NOMO-1 (cell line): ENCODE results near the gene EFHC1.

Experiments used
- DNase-seq, 2 experiments: peaks; one replicate each; lab custom pipeline; 2025; ENCODE audit not compliant: unreplicated experiment in 2 of 2; lab: John Stamatoyannopoulos, UW

Gene EFHC1

GRCh38 chr6:52499681-52500236, 79.6 kb downstream of the EFHC1 start:
- DNase-seq = no peak

- DNase-seq = no peak
Observed at GRCh38 chr6:52500238-52501129, 80.3 kb downstream of the EFHC1 start.

GRCh38 chr6:52502306-52503029, 82.3 kb downstream of the EFHC1 start:
- DNase-seq = no peak

- DNase-seq = no peak
Observed at GRCh38 chr6:52503323-52503747, 83.2 kb downstream of the EFHC1 start.

- DNase-seq = no peak
Observed at GRCh38 chr6:52503851-52504781, 84.0 kb downstream of the EFHC1 start.

- DNase-seq = no peak
Observed at GRCh38 chr6:52504782-52505136, 84.6 kb downstream of the EFHC1 start.

- DNase-seq = no peak
Observed at GRCh38 chr6:52505726-52506409, 85.7 kb downstream of the EFHC1 start.

GRCh38 chr6:52506476-52506875, 86.3 kb downstream of the EFHC1 start:
- no peak for DNase-seq

- no peak for DNase-seq
Observed at GRCh38 chr6:52507557-52508260, 87.6 kb downstream of the EFHC1 start.

GRCh38 chr6:52508261-52508739, 88.2 kb downstream of the EFHC1 start:
- DNase-seq = no peak

GRCh38 chr6:52509281-52510212, 89.4 kb downstream of the EFHC1 start:
- DNase-seq = no peak

GRCh38 chr6:52510213-52510562, 90.0 kb downstream of the EFHC1 start:
- no peak for DNase-seq

GRCh38 chr6:52511163-52511562, 91.0 kb downstream of the EFHC1 start:
- no peak for DNase-seq

- DNase-seq = no peak
Observed at GRCh38 chr6:52511572-52512151, 91.5 kb downstream of the EFHC1 start.

GRCh38 chr6:52512199-52512598, 92.1 kb downstream of the EFHC1 start:
- no peak for DNase-seq

GRCh38 chr6:52513464-52513863, 93.3 kb downstream of the EFHC1 start:
- no peak for DNase-seq

GRCh38 chr6:52513896-52514295, 93.8 kb downstream of the EFHC1 start:
- DNase-seq = no peak

- DNase-seq = peak; percentile 40 to 55
Observed at GRCh38 chr6:52514514-52514913, 94.4 kb downstream of the EFHC1 start.
